DMS 273 (cell line): ENCODE results near the gene CAPN5.

ENCODE experiments used
- DNase-seq: peaks from one replicate; lab custom pipeline; 2025; ENCODE audit not compliant: unreplicated experiment; lab: John Stamatoyannopoulos, UW

The CAPN5 gene

GRCh38 chr11:77146261-77147035, 79.7 kb downstream of the CAPN5 start:
- DNase-seq: peak; percentile 92

- DNase-seq: no peak
These were observed 80.2 kb downstream of the CAPN5 start for GRCh38 chr11:77147036-77147315.

- peak; percentile 95 for DNase-seq
These were observed 81.0 kb downstream of the CAPN5 start for GRCh38 chr11:77147668-77148321.

- no peak for DNase-seq
These were observed 82.4 kb downstream of the CAPN5 start for GRCh38 chr11:77148963-77149715.

- DNase-seq: no peak
These were observed 83.1 kb downstream of the CAPN5 start for GRCh38 chr11:77149716-77150392.

- no peak for DNase-seq
These were observed 84.1 kb downstream of the CAPN5 start for GRCh38 chr11:77150836-77151235.

- DNase-seq: peak; percentile 91
These were observed 85.2 kb downstream of the CAPN5 start for GRCh38 chr11:77151804-77152509.

- DNase-seq: peak; percentile 69
These were observed 86.1 kb downstream of the CAPN5 start for GRCh38 chr11:77152846-77153245.

GRCh38 chr11:77153276-77154185, 86.8 kb downstream of the CAPN5 start:
- no peak for DNase-seq

- peak; percentile 81 for DNase-seq
These were observed 87.8 kb downstream of the CAPN5 start for GRCh38 chr11:77154381-77155081.

- DNase-seq: no peak
These were observed 88.3 kb downstream of the CAPN5 start for GRCh38 chr11:77155082-77155475.

GRCh38 chr11:77155556-77156130, 88.9 kb downstream of the CAPN5 start:
- DNase-seq: no peak

- no peak for DNase-seq
These were observed 89.8 kb downstream of the CAPN5 start for GRCh38 chr11:77156396-77157195.

GRCh38 chr11:77158041-77158695, 91.4 kb downstream of the CAPN5 start:
- DNase-seq: no peak

GRCh38 chr11:77159219-77159936, 92.6 kb downstream of the CAPN5 start:
- no peak for DNase-seq

GRCh38 chr11:77159937-77160495, 93.2 kb downstream of the CAPN5 start:
- DNase-seq: no peak

GRCh38 chr11:77163271-77163670, 96.5 kb downstream of the CAPN5 start:
- no peak for DNase-seq
